Peyer's patch (tissue), 4 donors: Measurements from ENCODE around the gene IGSF8.

Experiments used
- POLR2A ChIP-seq, 2 donors: fragments of 450-650 bp; IDR thresholded peaks; one replicate each; pipeline ENCODE4 v1.5.1; 2017; ENCODE audit warnings: antibody characterized with exemption in 2 of 2, mild to moderate bottlenecking in 2 of 2, moderate library complexity in 2 of 2
- TF ChIP-seq, protein P1 (sequence below), 6 experiments: fragments of 450-650 bp in 4 of 6; fragments of 200-600 bp in 2 of 6; sonication (generic) in 1 of 6; IDR thresholded peaks; one replicate each; pipeline ENCODE4 v1.5.1; 2017 to 2019; ENCODE audit warnings: antibody characterized with exemption in 6 of 6, mild to moderate bottlenecking in 3 of 6, moderate library complexity in 1 of 6

- TF ChIP-seq, protein P1, sequence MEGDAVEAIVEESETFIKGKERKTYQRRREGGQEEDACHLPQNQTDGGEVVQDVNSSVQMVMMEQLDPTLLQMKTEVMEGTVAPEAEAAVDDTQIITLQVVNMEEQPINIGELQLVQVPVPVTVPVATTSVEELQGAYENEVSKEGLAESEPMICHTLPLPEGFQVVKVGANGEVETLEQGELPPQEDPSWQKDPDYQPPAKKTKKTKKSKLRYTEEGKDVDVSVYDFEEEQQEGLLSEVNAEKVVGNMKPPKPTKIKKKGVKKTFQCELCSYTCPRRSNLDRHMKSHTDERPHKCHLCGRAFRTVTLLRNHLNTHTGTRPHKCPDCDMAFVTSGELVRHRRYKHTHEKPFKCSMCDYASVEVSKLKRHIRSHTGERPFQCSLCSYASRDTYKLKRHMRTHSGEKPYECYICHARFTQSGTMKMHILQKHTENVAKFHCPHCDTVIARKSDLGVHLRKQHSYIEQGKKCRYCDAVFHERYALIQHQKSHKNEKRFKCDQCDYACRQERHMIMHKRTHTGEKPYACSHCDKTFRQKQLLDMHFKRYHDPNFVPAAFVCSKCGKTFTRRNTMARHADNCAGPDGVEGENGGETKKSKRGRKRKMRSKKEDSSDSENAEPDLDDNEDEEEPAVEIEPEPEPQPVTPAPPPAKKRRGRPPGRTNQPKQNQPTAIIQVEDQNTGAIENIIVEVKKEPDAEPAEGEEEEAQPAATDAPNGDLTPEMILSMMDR (IDR thresholded peaks at IDR 0.05), result no peak
- TF ChIP-seq POLR2A (IDR thresholded peaks at IDR 0.05), result no peak
These were observed 5.4 kb downstream of the IGSF8 start for GRCh38 chr1:160093069-160093395.
